Gastrocnemius medialis (tissue), 4 donors: ENCODE measurements around the gene GSTM1. TPM values are rescaled to one million over a fixed set of nuclear protein-coding genes. Genes with fewer than 3 reads are reported as not detected.
A peak's percentile ranks its signal among the peaks of the same experiment; 100 is the strongest.

ENCODE experiments used
- ATAC-seq, 2 donors: fragments of 150-250 bp; one replicate each; pipeline ENCODE4 v1.9.1; 2016
- DNase-seq, 2 donors: peaks; one replicate each; pipeline ENCODE4 v3.0.0-alpha.2; 2019
- H3K27ac ChIP-seq, 4 donors: fragments of 200-600 bp; sonication (generic); 1 replicate in 1 of 4; 2 replicates in 3 of 4; pipeline ENCODE4 v1.5.1; 2016 to 2018; ENCODE audit warnings: mild to moderate bottlenecking in 2 of 4, moderate library complexity in 1 of 4
- H3K27me3 ChIP-seq, 3 donors: fragments of 200-600 bp; sonication (generic) in 2 of 3; 1 replicate in 1 of 3; 2 replicates in 2 of 3; pipeline versions ENCODE4 v1.5.1 to v1.6.0; 2016 to 2019; ENCODE audit warnings: mild to moderate bottlenecking in 1 of 3, moderate library complexity in 1 of 3
- H3K36me3 ChIP-seq, 2 donors: fragments of 200-600 bp; sonication (generic) in 1 of 2; one replicate each; pipeline ENCODE4 v1.5.1; 2017 to 2018
- H3K4me1 ChIP-seq, 2 donors: fragments of 200-600 bp; sonication (generic) in 1 of 2; one replicate each; pipeline ENCODE4 v1.5.1; 2016 to 2017; ENCODE audit warnings: mild to moderate bottlenecking in 2 of 2
- H3K4me3 ChIP-seq, 4 donors: fragments of 200-600 bp; sonication (generic) in 3 of 4; 1 replicate in 1 of 4; 2 replicates in 3 of 4; pipeline ENCODE4 v1.5.1; 2016 to 2019; ENCODE audit warnings: mild to moderate bottlenecking in 2 of 4
- H3K9me3 ChIP-seq, 3 donors: fragments of 200-600 bp; sonication (generic) in 2 of 3; 1 replicate in 1 of 3; 2 replicates in 2 of 3; pipeline ENCODE4 v1.5.1; 2016 to 2019
- POLR2A ChIP-seq, 2 donors: fragments of 450-650 bp; IDR thresholded peaks; one replicate each; pipeline ENCODE4 v1.6.1; 2017; ENCODE audit warnings: antibody characterized with exemption in 2 of 2, mild to moderate bottlenecking in 2 of 2, moderate library complexity in 2 of 2
- in situ Hi-C, 4 donors: fragments of 200-750 bp; cut with MboI; loops; one replicate each; pipeline versions ENCODE4 v1.15.0 to v1.8.0; 2017; ENCODE audit warnings: low sequenced_read_pairs in 4 of 4
- intact Hi-C: fragments of 100-400 bp; cut with DNase I; formaldehyde crosslinking; loops from one replicate; pipeline ENCODE4 v1.15.1; 2023; ENCODE audit warnings: low total_unique reads
- total RNA-seq, 4 donors: library from RNA; depleted of rRNA; stranded (reverse); fragments of >200 nt; gene quantifications; one replicate each; pipeline versions ENCODE4 v1.1.0 to v1.2.3, GENCODE V29; 2016
- TF ChIP-seq, protein P1 (sequence below), 5 experiments: fragments of 450-650 bp in 3 of 5; fragments of 200-600 bp in 2 of 5; sonication (generic) in 2 of 5; IDR thresholded peaks in 4 of 5; conservative IDR thresholded peaks in 1 of 5; 1 replicate in 4 of 5; 2 replicates in 1 of 5; pipeline ENCODE4 v1.5.1; 2016 to 2019; ENCODE audit warnings: antibody characterized with exemption in 5 of 5, mild to moderate bottlenecking in 3 of 5, moderate library complexity in 3 of 5

The GSTM1 gene
- total RNA-seq, 4 donors from 2014 or later: 30.3 TPM; not detected in 3

GRCh38 chr1:109712321-109712864, 24.8 kb downstream of the GSTM1 start:
- Histone ChIP-seq H3K36me3 (no peaks in the 10 kb centered on the region), H3K4me3 (peak overlapping the region in 3 of 4 donors; percentile 17 to 36 (median 29)), H3K27me3 (no peaks in the 10 kb centered on the region), H3K4me1 (no peaks in the 10 kb centered on the region), H3K9me3 (no peaks in the 10 kb centered on the region), H3K27ac (no peak overlapping the region)
- in situ Hi-C loops (no loop called here), intact Hi-C loops (no loop called here)
- TF ChIP-seq POLR2A (IDR thresholded peaks at IDR 0.05): no peak
- TF ChIP-seq, protein P1, sequence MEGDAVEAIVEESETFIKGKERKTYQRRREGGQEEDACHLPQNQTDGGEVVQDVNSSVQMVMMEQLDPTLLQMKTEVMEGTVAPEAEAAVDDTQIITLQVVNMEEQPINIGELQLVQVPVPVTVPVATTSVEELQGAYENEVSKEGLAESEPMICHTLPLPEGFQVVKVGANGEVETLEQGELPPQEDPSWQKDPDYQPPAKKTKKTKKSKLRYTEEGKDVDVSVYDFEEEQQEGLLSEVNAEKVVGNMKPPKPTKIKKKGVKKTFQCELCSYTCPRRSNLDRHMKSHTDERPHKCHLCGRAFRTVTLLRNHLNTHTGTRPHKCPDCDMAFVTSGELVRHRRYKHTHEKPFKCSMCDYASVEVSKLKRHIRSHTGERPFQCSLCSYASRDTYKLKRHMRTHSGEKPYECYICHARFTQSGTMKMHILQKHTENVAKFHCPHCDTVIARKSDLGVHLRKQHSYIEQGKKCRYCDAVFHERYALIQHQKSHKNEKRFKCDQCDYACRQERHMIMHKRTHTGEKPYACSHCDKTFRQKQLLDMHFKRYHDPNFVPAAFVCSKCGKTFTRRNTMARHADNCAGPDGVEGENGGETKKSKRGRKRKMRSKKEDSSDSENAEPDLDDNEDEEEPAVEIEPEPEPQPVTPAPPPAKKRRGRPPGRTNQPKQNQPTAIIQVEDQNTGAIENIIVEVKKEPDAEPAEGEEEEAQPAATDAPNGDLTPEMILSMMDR (IDR thresholded peaks at IDR 0.05 in 4 of 5, conservative IDR thresholded peaks at IDR 0.05 in 1 of 5): no peak
- ATAC-seq: no peak
- DNase-seq: no peak

DNA sequence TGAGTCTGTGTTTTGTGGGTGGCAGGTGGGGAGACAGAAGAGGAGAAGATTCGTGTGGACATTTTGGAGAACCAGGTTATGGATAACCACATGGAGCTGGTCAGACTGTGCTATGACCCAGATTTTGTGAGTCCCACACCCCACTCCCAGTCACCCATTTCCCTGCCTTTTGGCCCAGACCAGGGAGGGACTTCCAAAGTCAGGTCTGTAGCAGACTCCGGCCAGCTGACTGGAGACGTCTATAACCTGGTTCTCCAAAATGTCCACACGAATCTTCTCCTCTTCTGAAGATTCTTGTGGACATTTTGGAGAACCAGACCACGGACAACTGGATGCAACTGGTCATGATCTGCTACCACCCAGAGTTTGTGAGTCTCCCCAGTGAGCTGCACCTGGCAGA, 26.0 kb downstream of the GSTM1 start:
- Histone ChIP-seq H3K27me3 (no peaks in the 10 kb centered on the region), H3K4me1 (no peaks in the 10 kb centered on the region), H3K27ac (no peak overlapping the region), H3K9me3 (no peaks in the 10 kb centered on the region), H3K4me3 (no peak overlapping the region), H3K36me3 (no peaks in the 10 kb centered on the region)
- ATAC-seq (no peak), DNase-seq (no peak)
- intact Hi-C loops: no loop called here
- TF ChIP-seq, protein P1 (IDR thresholded peaks at IDR 0.05 in 4 of 5, conservative IDR thresholded peaks at IDR 0.05 in 1 of 5): no peak
- no peak for TF ChIP-seq POLR2A (IDR thresholded peaks at IDR 0.05)
- in situ Hi-C loops: no loop called here

DNA sequence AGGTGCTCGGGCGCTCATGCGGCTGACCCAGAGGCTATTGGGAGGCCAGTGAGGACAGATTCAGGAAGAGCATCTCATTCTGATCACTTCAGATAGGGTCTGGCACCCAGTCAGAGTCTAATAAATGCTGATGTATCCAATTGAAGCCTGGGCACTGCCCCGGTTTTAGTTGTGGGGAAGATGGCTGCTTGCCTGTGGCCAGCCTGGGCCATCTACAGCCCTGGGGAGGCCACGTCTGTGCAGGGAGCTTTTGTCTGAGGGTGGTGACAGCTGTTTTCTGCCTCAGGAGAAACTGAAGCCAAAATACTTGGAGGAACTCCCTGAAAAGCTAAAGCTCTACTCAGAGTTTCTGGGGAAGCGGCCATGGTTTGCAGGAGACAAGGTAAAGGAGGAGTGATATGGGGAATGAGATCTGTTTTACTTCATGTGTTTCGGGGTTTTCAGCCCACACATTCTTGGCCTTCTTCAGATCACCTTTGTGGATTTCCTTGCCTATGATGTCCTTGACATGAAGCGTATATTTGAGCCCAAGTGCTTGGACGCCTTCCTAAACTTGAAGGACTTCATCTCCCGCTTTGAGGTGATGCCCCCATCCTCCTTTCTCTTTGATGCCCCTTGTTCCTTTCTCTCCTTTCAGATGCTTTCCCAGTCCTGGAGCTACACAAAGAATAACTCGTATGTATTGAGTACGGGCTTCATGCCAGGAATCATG, 27.2 kb downstream of the GSTM1 start:
- H3K9me3 ChIP-seq: no peaks in the 10 kb centered on the region
- no peaks in the 10 kb centered on the region for H3K36me3 ChIP-seq
- no peaks in the 10 kb centered on the region for H3K27me3 ChIP-seq
- H3K4me1 ChIP-seq: no peaks in the 10 kb centered on the region
- in situ Hi-C loops: no loop called here
- no peak for TF ChIP-seq POLR2A (IDR thresholded peaks at IDR 0.05)
- TF ChIP-seq, protein P1 (IDR thresholded peaks at IDR 0.05 in 4 of 5, conservative IDR thresholded peaks at IDR 0.05 in 1 of 5): no peak
- intact Hi-C loops: loop anchor here (5.0 kb wide), 1 partner anchor 57 kb away; no protein-coding TSS in a partner anchor
- no peak overlapping the region for H3K27ac ChIP-seq
- no peak for ATAC-seq
- no peak for DNase-seq
- no peak overlapping the region for H3K4me3 ChIP-seq

DNA sequence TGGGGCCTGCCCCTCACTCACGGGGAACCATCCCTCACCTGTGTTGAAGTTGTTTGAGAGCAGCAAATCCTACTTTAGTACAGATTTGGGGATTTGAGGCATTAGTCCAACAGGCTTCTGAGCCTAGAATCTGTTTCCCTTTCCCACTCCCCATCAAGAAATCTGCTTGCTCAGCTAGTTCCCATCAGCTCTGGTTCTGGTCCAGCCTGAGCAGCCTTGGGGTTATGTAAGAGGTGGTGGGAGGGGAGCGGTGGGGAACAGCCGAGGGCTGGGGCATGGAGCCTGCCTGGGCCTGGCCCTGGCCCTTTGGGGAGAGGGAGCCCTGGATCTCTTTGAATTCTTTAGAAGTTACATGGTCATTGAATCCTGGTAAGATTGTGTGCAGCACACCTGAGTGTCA, 28.5 kb downstream of the GSTM1 start:
- Histone ChIP-seq H3K27me3 (no peaks in the 10 kb centered on the region), H3K27ac (no peak overlapping the region), H3K9me3 (no peaks in the 10 kb centered on the region), H3K36me3 (no peaks in the 10 kb centered on the region), H3K4me1 (no peaks in the 10 kb centered on the region), H3K4me3 (no peak overlapping the region)
- TF ChIP-seq, protein P1 (IDR thresholded peaks at IDR 0.05 in 4 of 5, conservative IDR thresholded peaks at IDR 0.05 in 1 of 5): no peak
- TF ChIP-seq POLR2A (IDR thresholded peaks at IDR 0.05): no peak
- ATAC-seq (no peak), DNase-seq (no peak)
- in situ Hi-C loops: no loop called here
- intact Hi-C loops: loop anchor here (5.0 kb wide), 1 partner anchor 56 kb away; no protein-coding TSS in a partner anchor
